CD4-positive, alpha-beta memory T cell (primary cell): ENCODE data around the gene LIPG. TPM values are rescaled to one million over a fixed set of nuclear protein-coding genes. Genes with fewer than 3 reads are reported as not detected.

Source experiments
- CTCF ChIA-PET: fragments of 350-600 bp; sonication (Branson Sonifier 250); formaldehyde crosslinking; loops from one replicate; lab custom pipeline; 2021; ENCODE audit warnings: inconsistent platforms; ENCODE audit not compliant: partially characterized antibody; lab: Charles Lee
- POLR2A ChIA-PET: fragments of 350-600 bp; sonication (Branson Sonifier 250); formaldehyde crosslinking; loops from one replicate; lab custom pipeline; 2021; ENCODE audit not compliant: partially characterized antibody; lab: Charles Lee
- DNase-seq, 5 donors: peaks; one replicate each; pipeline versions ENCODE4 v3.0.0 to v3.0.0-alpha.2; 2020 to 2022; ENCODE audit warnings: mixed read lengths in 1 of 5
- H3K27ac ChIP-seq: one replicate; pipeline ENCODE4 v1.7.0; 2013; ENCODE audit warnings: low read depth, low read length
- H3K27me3 ChIP-seq: 2 replicates; pipeline ENCODE4 v1.7.0; 2013; ENCODE audit warnings: mild to moderate bottlenecking, low read length, moderate library complexity; ENCODE audit not compliant: insufficient read depth
- H3K36me3 ChIP-seq: 2 replicates; pipeline ENCODE4 v1.7.0; 2013; ENCODE audit warnings: mild to moderate bottlenecking, low read length, moderate library complexity; ENCODE audit not compliant: insufficient read depth
- H3K4me1 ChIP-seq: 2 replicates; pipeline ENCODE4 v1.7.0; 2013; ENCODE audit warnings: mild to moderate bottlenecking, low read length, moderate library complexity; ENCODE audit not compliant: insufficient read depth
- H3K4me3 ChIP-seq, 2 donors: one replicate each; pipeline ENCODE4 v1.7.0; 2013; ENCODE audit warnings: low read length in 2 of 2, mild to moderate bottlenecking in 1 of 2
- H3K9me3 ChIP-seq, 2 donors: one replicate each; pipeline ENCODE4 v1.7.0; 2013; ENCODE audit warnings: low read length in 2 of 2, control low read depth in 1 of 2; ENCODE audit not compliant: control insufficient read depth in 1 of 2
- H3K27ac Mint-ChIP-seq, 7 donors: one replicate each; pipeline ENCODE4 v1.8.0; 2020 to 2021; ENCODE audit warnings: mixed read lengths in 7 of 7, mild to moderate bottlenecking in 6 of 7, inconsistent platforms in 3 of 7, moderate library complexity in 3 of 7
- H3K27me3 Mint-ChIP-seq, 2 donors: one replicate each; pipeline ENCODE4 v1.8.0; 2020 to 2021; ENCODE audit warnings: mixed read lengths in 2 of 2
- H3K36me3 Mint-ChIP-seq, 2 donors: one replicate each; pipeline ENCODE4 v1.8.0; 2020 to 2021; ENCODE audit warnings: mixed read lengths in 2 of 2, inconsistent platforms in 1 of 2, mild to moderate bottlenecking in 1 of 2
- H3K4me1 Mint-ChIP-seq, 4 donors: one replicate each; pipeline ENCODE4 v1.8.0; 2020 to 2021; ENCODE audit warnings: mixed read lengths in 4 of 4, mild to moderate bottlenecking in 1 of 4
- H3K4me3 Mint-ChIP-seq, 8 donors: one replicate each; pipeline ENCODE4 v1.8.0; 2020 to 2021; ENCODE audit warnings: mixed read lengths in 8 of 8, mild to moderate bottlenecking in 7 of 8, moderate library complexity in 6 of 8, inconsistent platforms in 3 of 8
- H3K9me3 Mint-ChIP-seq, 8 donors: one replicate each; pipeline ENCODE4 v1.8.0; 2020 to 2021; ENCODE audit warnings: mixed read lengths in 8 of 8, mild to moderate bottlenecking in 5 of 8, inconsistent platforms in 3 of 8, moderate library complexity in 1 of 8
- intact Hi-C: fragments of 100-400 bp; cut with micrococcal nuclease; formaldehyde crosslinking; loops from one replicate; pipeline ENCODE4 v1.15.1; 2023
- polyA plus RNA-seq, 2 donors: library from polyadenylated mRNA; unstranded; fragments of 300-500 nt; fragmentation: Illumina TruSeq; gene quantifications; one replicate each; pipeline ENCODE4 v1.2.3, GENCODE V29; 2021
- total RNA-seq, 2 experiments: library from RNA; stranded (reverse); gene quantifications; one replicate each; pipeline ENCODE4 v1.2.3, GENCODE V29; 2021

The LIPG gene
- total and polyA plus RNA-seq, 4 experiments from 2014 or later: not detected

DNA sequence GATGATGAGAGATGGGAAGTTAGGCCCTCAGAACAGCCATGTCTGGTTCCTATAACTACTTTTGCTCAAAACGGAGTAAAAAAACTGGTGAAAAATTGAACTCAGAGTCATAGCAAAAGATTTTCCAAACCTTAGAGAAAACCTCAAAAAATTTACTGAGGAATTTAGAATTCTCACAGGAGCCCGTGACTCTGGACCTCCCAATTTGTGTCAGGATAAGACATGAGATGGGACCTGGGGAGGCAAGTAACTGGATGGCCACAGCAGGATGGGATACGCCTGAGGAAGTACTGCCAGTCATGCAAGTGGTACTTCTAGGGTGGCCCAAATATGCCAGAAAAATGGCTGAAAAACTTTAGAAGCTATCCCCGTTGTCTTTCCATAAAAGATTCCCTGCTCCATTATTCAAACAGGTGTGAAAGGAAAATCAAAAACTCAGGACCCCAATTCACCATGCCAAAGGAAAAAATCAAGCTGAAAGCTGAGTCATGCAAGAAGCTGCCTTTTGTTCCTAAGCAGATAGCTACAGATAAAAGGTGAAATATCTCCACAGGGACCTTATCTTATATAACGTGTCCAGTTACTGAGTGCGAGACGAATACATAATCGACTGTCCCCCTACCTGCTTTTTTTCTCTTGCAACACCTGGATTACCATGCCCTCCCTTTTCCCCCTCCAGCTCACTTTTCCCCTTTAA, 34.1 kb upstream of the LIPG start:
- no peaks in the 10 kb centered on the region for H3K4me1 Mint-ChIP-seq
- H3K27me3 ChIP-seq: no peaks in the 10 kb centered on the region
- no peak overlapping the region for H3K27ac Mint-ChIP-seq
- H3K36me3 ChIP-seq: no peaks in the 10 kb centered on the region
- H3K4me1 ChIP-seq: no peaks in the 10 kb centered on the region
- no peak overlapping the region for H3K4me3 ChIP-seq
- H3K4me3 Mint-ChIP-seq: no peak overlapping the region
- no peaks in the 10 kb centered on the region for H3K36me3 Mint-ChIP-seq
- CTCF ChIA-PET: no interaction called here
- H3K9me3 ChIP-seq: no peaks in the 10 kb centered on the region
- POLR2A ChIA-PET: no interaction called here
- DNase-seq: no peak
- intact Hi-C loops: no loop called here
- H3K27ac ChIP-seq: no peak overlapping the region
- H3K9me3 Mint-ChIP-seq: no peaks in the 10 kb centered on the region
- H3K27me3 Mint-ChIP-seq: peaks cover 5 to 23% of the 10 kb centered on the region in 2 donors

DNA sequence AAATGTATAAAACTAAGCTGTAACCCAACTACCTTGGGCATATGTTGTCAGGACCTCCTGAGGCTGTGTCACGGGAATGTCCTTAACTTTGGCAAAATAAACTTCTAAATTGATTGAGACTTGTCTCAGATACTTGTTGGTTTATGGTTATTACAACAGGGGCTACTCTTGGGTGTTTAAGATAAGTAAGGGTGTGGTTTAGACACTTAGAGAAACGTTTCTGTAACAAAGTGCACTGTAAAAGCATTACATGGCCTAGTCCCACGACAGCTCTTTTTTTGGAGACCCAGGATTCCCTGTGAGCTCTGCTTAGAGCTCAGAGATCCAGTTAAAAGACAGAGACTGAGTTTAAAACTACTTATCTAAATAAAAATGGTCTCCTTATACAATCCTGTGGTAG, 32.3 kb upstream of the LIPG start:
- H3K4me1 Mint-ChIP-seq: no peaks in the 10 kb centered on the region
- peaks cover 5 to 25% of the 10 kb centered on the region in 2 donors for H3K27me3 Mint-ChIP-seq

DNA sequence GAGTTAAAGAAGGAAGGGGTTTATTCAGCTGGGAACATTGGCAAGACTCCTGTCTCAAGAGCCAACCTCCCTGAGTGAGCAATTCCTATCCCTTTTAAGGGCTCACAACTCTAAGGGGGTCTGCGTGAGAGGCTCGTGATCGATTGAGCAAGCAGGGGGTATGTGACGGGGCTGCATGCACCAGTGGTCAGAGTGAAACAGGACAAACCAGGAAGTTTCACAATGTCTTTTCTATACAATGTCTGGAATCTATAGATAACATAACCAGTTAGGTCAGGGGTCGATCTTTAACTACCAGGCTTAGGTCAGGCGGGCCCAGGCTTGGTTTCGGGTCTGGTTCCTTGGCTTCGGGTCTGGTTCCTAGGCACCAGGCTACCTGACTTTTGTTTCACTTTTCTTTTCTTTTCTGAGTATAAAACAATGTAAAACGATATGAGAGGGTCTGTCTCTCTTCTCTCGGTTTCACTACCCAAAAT, 30.1 kb upstream of the LIPG start:
- no peak overlapping the region for H3K27ac ChIP-seq
- Mint-ChIP-seq H3K4me1 (no peaks in the 10 kb centered on the region), H3K27me3 (peaks cover 7 to 25% of the 10 kb centered on the region in 2 donors), H3K4me3 (peak overlapping the region in 2 of 8 donors; percentile 14 to 40), H3K36me3 (peaks cover 0 to 2% of the 10 kb centered on the region in 2 donors), H3K9me3 (peaks cover 0 to 10% (median 3%) of the 10 kb centered on the region in 8 donors), H3K27ac (no peak overlapping the region)
- POLR2A ChIA-PET: no interaction called here
- DNase-seq: no peak
- CTCF ChIA-PET: no interaction called here
- no peaks in the 10 kb centered on the region for H3K36me3 ChIP-seq
- intact Hi-C loops: no loop called here
- no peaks in the 10 kb centered on the region for H3K4me1 ChIP-seq
- no peak overlapping the region for H3K4me3 ChIP-seq
- no peaks in the 10 kb centered on the region for H3K27me3 ChIP-seq
- H3K9me3 ChIP-seq: no peaks in the 10 kb centered on the region

More for the DNA sequence above, 32.3 kb upstream of the LIPG start:
- peaks cover 0 to 2% of the 10 kb centered on the region in 2 donors for H3K36me3 Mint-ChIP-seq
- intact Hi-C loops: no loop called here
- H3K9me3 Mint-ChIP-seq: peaks cover 0 to 2% (median under 1%) of the 10 kb centered on the region in 8 donors
- H3K27ac Mint-ChIP-seq: no peak overlapping the region
- Histone ChIP-seq H3K4me3 (no peak overlapping the region), H3K4me1 (no peaks in the 10 kb centered on the region), H3K9me3 (no peaks in the 10 kb centered on the region), H3K27me3 (no peaks in the 10 kb centered on the region), H3K27ac (no peak overlapping the region), H3K36me3 (no peaks in the 10 kb centered on the region)
- H3K4me3 Mint-ChIP-seq: no peak overlapping the region
- CTCF ChIA-PET: interaction anchor here (1.1 kb wide), 1 partner anchor 18 kb away, joined by 3 read pairs; no protein-coding TSS in a partner anchor
- DNase-seq: no peak
- POLR2A ChIA-PET: no interaction called here

DNA sequence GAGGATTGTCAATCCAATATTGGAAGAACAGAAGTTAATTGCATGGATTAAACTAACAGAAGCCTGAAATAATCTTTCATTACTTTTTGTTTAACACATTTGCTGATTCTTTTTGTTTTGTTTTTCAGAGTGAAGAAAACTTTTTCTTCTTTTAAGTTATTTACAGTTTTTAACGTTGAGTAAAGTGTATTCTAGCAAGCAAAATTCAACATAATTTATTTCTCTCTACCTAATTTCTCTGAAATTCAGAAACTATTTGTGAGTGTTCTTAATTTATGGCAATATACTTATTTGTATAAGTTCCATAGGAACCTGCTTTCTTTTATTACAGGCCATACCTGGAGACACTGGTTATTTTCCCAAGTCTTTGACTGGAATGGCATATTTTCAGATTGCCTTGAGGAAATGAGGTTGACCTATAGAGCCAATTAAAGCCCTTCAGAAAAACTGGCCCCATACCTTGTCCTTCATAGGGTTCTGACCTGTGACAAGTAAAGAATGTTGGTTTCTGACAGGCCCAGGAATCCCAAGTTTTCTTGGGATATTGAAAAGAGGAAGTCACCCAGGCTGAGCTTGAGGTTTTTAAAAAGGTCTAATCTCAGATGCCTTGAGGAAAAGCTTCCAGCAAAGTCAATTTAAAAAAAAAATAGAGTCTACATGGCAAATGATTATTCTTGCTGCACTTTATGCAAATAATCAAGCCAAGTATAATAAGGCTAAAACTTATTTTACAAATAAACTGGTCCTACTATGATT, 26.8 kb upstream of the LIPG start:
- CTCF ChIA-PET: no interaction called here
- peaks cover 0 to 10% (median 3%) of the 10 kb centered on the region in 8 donors for H3K9me3 Mint-ChIP-seq

DNA sequence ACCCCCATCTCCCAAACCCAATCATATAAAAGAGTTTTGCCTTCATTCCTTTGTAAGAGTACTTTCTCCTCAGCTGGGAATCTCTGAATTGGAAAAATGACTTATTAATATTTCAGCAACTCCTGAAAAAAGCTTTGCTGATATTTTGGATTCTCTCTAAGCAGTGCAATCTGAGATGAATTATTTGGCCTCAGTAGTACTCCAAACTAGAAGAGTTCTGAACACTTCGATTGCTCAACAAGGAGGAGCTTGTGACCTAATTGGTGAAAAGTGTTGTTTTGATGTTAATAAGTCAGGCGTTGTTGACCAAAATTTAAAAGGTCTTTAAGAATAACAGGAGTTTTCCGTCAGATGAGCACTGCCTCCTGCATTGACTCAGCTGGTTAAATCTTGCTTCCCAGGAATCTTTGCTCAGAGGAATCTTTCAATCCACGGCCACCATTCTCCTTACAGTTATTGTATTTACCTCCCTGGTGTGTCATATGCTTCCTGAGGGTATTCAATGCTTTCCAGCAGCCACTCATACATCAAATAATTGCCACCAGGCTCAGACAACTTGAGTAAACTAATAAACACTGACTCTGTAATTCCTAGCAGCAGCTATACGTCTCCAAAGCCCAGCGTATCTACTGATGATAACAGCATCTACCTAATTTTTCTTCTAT, 24.5 kb upstream of the LIPG start:
- Mint-ChIP-seq H3K27ac (no peak overlapping the region), H3K4me3 (no peak overlapping the region), H3K36me3 (peaks cover 0 to 2% of the 10 kb centered on the region in 2 donors), H3K9me3 (peaks cover 0 to 10% (median 3%) of the 10 kb centered on the region in 8 donors), H3K4me1 (no peaks in the 10 kb centered on the region), H3K27me3 (peaks cover 2 to 4% of the 10 kb centered on the region in 2 donors)
- POLR2A ChIA-PET: no interaction called here
- Histone ChIP-seq H3K4me3 (no peak overlapping the region), H3K27ac (no peak overlapping the region), H3K9me3 (no peaks in the 10 kb centered on the region), H3K4me1 (no peaks in the 10 kb centered on the region), H3K36me3 (no peaks in the 10 kb centered on the region), H3K27me3 (no peaks in the 10 kb centered on the region)
- DNase-seq: no peak
- CTCF ChIA-PET: no interaction called here
- intact Hi-C loops: no loop called here

More for the DNA sequence above, 26.8 kb upstream of the LIPG start:
- H3K27ac ChIP-seq: no peak overlapping the region
- H3K27me3 ChIP-seq: no peaks in the 10 kb centered on the region
- no peak for DNase-seq
- H3K36me3 Mint-ChIP-seq: peaks cover 0 to 2% of the 10 kb centered on the region in 2 donors
- H3K27me3 Mint-ChIP-seq: peaks cover 6 to 12% of the 10 kb centered on the region in 2 donors
- no peaks in the 10 kb centered on the region for H3K4me1 Mint-ChIP-seq
- H3K4me3 ChIP-seq: no peak overlapping the region
- no peaks in the 10 kb centered on the region for H3K36me3 ChIP-seq
- H3K4me3 Mint-ChIP-seq: no peak overlapping the region
- intact Hi-C loops: no loop called here
- no peak overlapping the region for H3K27ac Mint-ChIP-seq
- H3K4me1 ChIP-seq: no peaks in the 10 kb centered on the region
- no peaks in the 10 kb centered on the region for H3K9me3 ChIP-seq
- POLR2A ChIA-PET: no interaction called here

DNA sequence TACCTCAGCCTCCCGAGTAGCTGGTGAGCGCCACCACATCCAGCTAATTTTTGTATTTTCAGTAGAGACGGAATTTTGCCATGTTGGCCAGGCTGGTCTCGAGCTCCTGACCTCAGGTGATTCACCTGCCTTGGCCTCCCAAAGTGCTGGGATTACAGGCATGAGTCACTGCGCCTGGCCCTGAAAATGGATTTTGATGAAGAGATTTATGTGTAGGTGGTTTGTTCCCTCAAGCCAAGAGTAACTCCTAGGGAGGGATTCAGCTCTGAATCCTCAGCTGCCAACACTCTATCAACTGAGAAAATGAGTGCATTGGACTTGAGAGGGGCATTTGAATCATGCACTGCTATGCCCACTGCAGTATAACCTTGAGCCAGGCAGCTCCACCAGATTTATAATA, 17.5 kb upstream of the LIPG start:
- ChIA-PET CTCF (no interaction called here), POLR2A (no interaction called here)
- Mint-ChIP-seq H3K36me3 (no peaks in the 10 kb centered on the region), H3K4me1 (no peaks in the 10 kb centered on the region), H3K27me3 (peaks cover 0 to 7% of the 10 kb centered on the region in 2 donors), H3K27ac (no peak overlapping the region), H3K9me3 (no peaks in the 10 kb centered on the region), H3K4me3 (no peak overlapping the region)
- no peak for DNase-seq
- intact Hi-C loops: no loop called here
- Histone ChIP-seq H3K4me1 (no peaks in the 10 kb centered on the region), H3K4me3 (no peak overlapping the region), H3K36me3 (no peaks in the 10 kb centered on the region), H3K27me3 (no peaks in the 10 kb centered on the region), H3K27ac (no peak overlapping the region), H3K9me3 (no peaks in the 10 kb centered on the region)

DNA sequence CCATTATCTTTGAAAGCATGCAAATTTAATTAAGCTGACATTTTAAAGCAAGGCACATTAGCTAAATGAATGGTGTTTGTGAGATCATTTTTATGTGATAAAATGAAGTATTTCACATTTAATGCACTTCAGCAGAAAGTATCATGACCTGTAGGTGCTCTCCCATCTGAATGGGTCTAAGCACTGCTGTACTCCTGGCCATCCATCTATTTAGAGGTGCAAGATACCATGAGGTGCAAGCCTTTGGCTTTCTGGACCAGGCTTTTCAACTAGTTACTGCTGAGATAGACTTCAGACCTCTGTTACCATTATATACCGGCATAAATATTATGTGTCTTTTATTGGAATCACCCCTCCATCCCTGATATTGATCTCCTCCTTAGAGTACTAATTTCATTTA, 15.6 kb upstream of the LIPG start:
- Mint-ChIP-seq H3K9me3 (no peaks in the 10 kb centered on the region), H3K27me3 (peaks cover 4 to 12% of the 10 kb centered on the region in 2 donors), H3K36me3 (no peaks in the 10 kb centered on the region), H3K4me3 (no peak overlapping the region), H3K27ac (no peak overlapping the region), H3K4me1 (no peaks in the 10 kb centered on the region)
- ChIA-PET CTCF (interaction anchor here (1.0 kb wide), 1 partner anchor 12 kb away, joined by 3 read pairs; no protein-coding TSS in a partner anchor), POLR2A (no interaction called here)
- H3K4me3 ChIP-seq: no peak overlapping the region
- no peaks in the 10 kb centered on the region for H3K4me1 ChIP-seq
- no peak overlapping the region for H3K27ac ChIP-seq
- intact Hi-C loops: no loop called here
- no peak for DNase-seq
- no peaks in the 10 kb centered on the region for H3K9me3 ChIP-seq
- H3K27me3 ChIP-seq: peaks cover 7% of the 10 kb centered on the region
- no peaks in the 10 kb centered on the region for H3K36me3 ChIP-seq
